Spleen (tissue), 7 donors: ENCODE results near the gene MICU1.

Experiments used
- CTCF ChIP-seq, 11 experiments: fragments of 200-600 bp in 7 of 11; fragments of 450-650 bp in 4 of 11; sonication (generic) in 4 of 11; IDR thresholded peaks in 8 of 11; conservative IDR thresholded peaks in 3 of 11; 1 replicate in 7 of 11; 2 replicates in 4 of 11; pipeline versions ENCODE4 v1.4.0 to v1.8.0; 2016 to 2021; ENCODE audit warnings: antibody characterized with exemption in 11 of 11, inconsistent platforms in 4 of 11, mild to moderate bottlenecking in 1 of 11
- POLR2A ChIP-seq, 3 donors: fragments of 450-650 bp; IDR thresholded peaks; one replicate each; pipeline ENCODE4 v1.5.1; 2017; ENCODE audit warnings: antibody characterized with exemption in 3 of 3, mild to moderate bottlenecking in 1 of 3
- POLR2AphosphoS5 ChIP-seq, 3 donors: sonication (generic); formaldehyde crosslinking; IDR thresholded peaks; one replicate each; pipeline ENCODE4 v1.5.1; 2017; ENCODE audit warnings: antibody characterized with exemption in 3 of 3
- donor health status: DM: no; HTN: no; CAD: no; lungs with moderate emphysema.
- donor health status: DM: no; HTN: no; CAD: no.
- donor health status: DM: no; HTN: no; CAD: no.

DNA sequence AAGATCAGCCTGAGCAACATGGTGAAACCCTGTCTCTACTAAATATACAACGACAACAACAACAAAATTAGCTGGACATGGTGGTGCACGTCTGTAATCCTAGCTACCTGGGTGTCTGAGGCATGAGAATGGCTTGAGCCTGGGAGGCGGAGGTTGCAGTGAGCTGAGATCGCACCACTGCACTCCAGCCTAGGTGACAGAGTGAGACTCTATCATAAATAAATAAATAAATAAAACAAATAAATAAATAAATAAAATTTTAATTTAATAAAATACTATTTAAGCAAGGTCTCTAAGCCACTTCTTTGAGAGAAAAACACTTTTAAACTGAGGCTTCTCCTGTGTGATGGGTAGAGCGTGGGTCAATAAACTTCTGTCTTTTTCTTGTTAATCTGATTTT is 38.3 kb downstream of the MICU1 start:
- no peak for TF ChIP-seq CTCF (IDR thresholded peaks at IDR 0.05 in 8 of 11, conservative IDR thresholded peaks at IDR 0.05 in 3 of 11)
- no peak for TF ChIP-seq POLR2A (IDR thresholded peaks at IDR 0.05)
- no peak for TF ChIP-seq POLR2AphosphoS5 (IDR thresholded peaks at IDR 0.05)
